ENCODE results near the gene C12orf57. TPM values are rescaled to one million over a fixed set of nuclear protein-coding genes. Genes with fewer than 3 reads are reported as not detected.

Gene C12orf57
- total RNA-seq, 3 donors from 2014 or later = 180 to 190 (median 184) TPM

- Mint-ChIP-seq H3K4me1 (ENCODE audit: low read depth) (peaks cover 48% of the 10 kb centered on the region), H3K27me3 (ENCODE audit: low read depth) (no peaks in the 10 kb centered on the region), H3K9me3 (no peaks in the 10 kb centered on the region), H3K36me3 (ENCODE audit: insufficient read depth) (peaks cover 18% of the 10 kb centered on the region), H3K4me3 (peak overlapping the region; percentile 40)
- DNase-seq = no peak
- no peak for ATAC-seq
These were observed 4.7 kb upstream of the C12orf57 start for GRCh38 chr12:6939191-6939540.

- peaks cover 55% of the 10 kb centered on the region for H3K4me1 Mint-ChIP-seq (ENCODE audit: low read depth)
- ATAC-seq (no peak), DNase-seq (no peak)
- no peaks in the 10 kb centered on the region for H3K27me3 Mint-ChIP-seq (ENCODE audit: low read depth)
- peaks cover 4% of the 10 kb centered on the region for H3K36me3 Mint-ChIP-seq (ENCODE audit: insufficient read depth)
- no peaks in the 10 kb centered on the region for H3K9me3 Mint-ChIP-seq
- no peak overlapping the region for H3K4me3 Mint-ChIP-seq
These were observed 2.6 kb upstream of the C12orf57 start for GRCh38 chr12:6941267-6941666.

GRCh38 chr12:6941782-6942181, 2.0 kb upstream of the C12orf57 start:
- peaks cover 55% of the 10 kb centered on the region for H3K4me1 Mint-ChIP-seq (ENCODE audit: low read depth)
- ATAC-seq (no peak), DNase-seq (no peak)
- H3K4me3 Mint-ChIP-seq = no peak overlapping the region
- H3K9me3 Mint-ChIP-seq = no peaks in the 10 kb centered on the region
- no peaks in the 10 kb centered on the region for H3K27me3 Mint-ChIP-seq (ENCODE audit: low read depth)
- H3K36me3 Mint-ChIP-seq (ENCODE audit: insufficient read depth) = peaks cover 4% of the 10 kb centered on the region

GRCh38 chr12:6942331-6942665, 1.5 kb upstream of the C12orf57 start:
- no peak for DNase-seq
- peaks cover 58% of the 10 kb centered on the region for H3K4me1 Mint-ChIP-seq (ENCODE audit: low read depth)
- no peaks in the 10 kb centered on the region for H3K27me3 Mint-ChIP-seq (ENCODE audit: low read depth)

GRCh38 chr12:6943389-6943721, 467 bp upstream of the C12orf57 start:
- H3K4me1 Mint-ChIP-seq (ENCODE audit: low read depth) = peaks cover 66% of the 10 kb centered on the region
- no peaks in the 10 kb centered on the region for H3K9me3 Mint-ChIP-seq
- H3K27me3 Mint-ChIP-seq (ENCODE audit: low read depth) = no peaks in the 10 kb centered on the region
- H3K4me3 Mint-ChIP-seq = peak overlapping the region; percentile 94
- DNase-seq (peak; percentile 66), ATAC-seq (peak; percentile 42 to 44)
- H3K36me3 Mint-ChIP-seq (ENCODE audit: insufficient read depth) = peaks cover 2% of the 10 kb centered on the region

More at GRCh38 chr12:6942331-6942665, 1.5 kb upstream of the C12orf57 start:
- no peak for ATAC-seq
- peaks cover 4% of the 10 kb centered on the region for H3K36me3 Mint-ChIP-seq (ENCODE audit: insufficient read depth)
- H3K4me3 Mint-ChIP-seq = no peak overlapping the region
- no peaks in the 10 kb centered on the region for H3K9me3 Mint-ChIP-seq

GRCh38 chr12:6944381-6945186, 762 bp downstream of the C12orf57 start:
- peak; percentile 51 to 55 for ATAC-seq
- peak; percentile 80 for DNase-seq
- Mint-ChIP-seq H3K27me3 (ENCODE audit: low read depth) (no peaks in the 10 kb centered on the region), H3K36me3 (ENCODE audit: insufficient read depth) (peaks cover 2% of the 10 kb centered on the region), H3K9me3 (no peaks in the 10 kb centered on the region), H3K4me3 (peak overlapping the region; percentile 94), H3K4me1 (ENCODE audit: low read depth) (peaks cover 72% of the 10 kb centered on the region)

GRCh38 chr12:6945613-6946012, 1.8 kb downstream of the C12orf57 start:
- H3K9me3 Mint-ChIP-seq = no peaks in the 10 kb centered on the region
- peak overlapping the region; percentile 94 for H3K4me3 Mint-ChIP-seq
- H3K27me3 Mint-ChIP-seq (ENCODE audit: low read depth) = no peaks in the 10 kb centered on the region
- DNase-seq = no peak
- peaks cover 78% of the 10 kb centered on the region for H3K4me1 Mint-ChIP-seq (ENCODE audit: low read depth)
- ATAC-seq = no peak
- H3K36me3 Mint-ChIP-seq (ENCODE audit: insufficient read depth) = no peaks in the 10 kb centered on the region

GRCh38 chr12:6946033-6946919, 2.5 kb downstream of the C12orf57 start:
- Mint-ChIP-seq H3K36me3 (ENCODE audit: insufficient read depth) (no peaks in the 10 kb centered on the region), H3K4me3 (peak overlapping the region; percentile 94), H3K9me3 (no peaks in the 10 kb centered on the region), H3K27me3 (ENCODE audit: low read depth) (no peaks in the 10 kb centered on the region), H3K4me1 (ENCODE audit: low read depth) (peaks cover 83% of the 10 kb centered on the region)
- DNase-seq (peak; percentile 38), ATAC-seq (no peak)

- ATAC-seq (no peak), DNase-seq (no peak)
- Mint-ChIP-seq H3K4me1 (ENCODE audit: low read depth) (peaks cover 83% of the 10 kb centered on the region), H3K4me3 (peak overlapping the region; percentile 94), H3K36me3 (ENCODE audit: insufficient read depth) (peaks cover 2% of the 10 kb centered on the region), H3K9me3 (no peaks in the 10 kb centered on the region), H3K27me3 (ENCODE audit: low read depth) (no peaks in the 10 kb centered on the region)
These were observed 3.1 kb downstream of the C12orf57 start for GRCh38 chr12:6946920-6947374.

GRCh38 chr12:6947615-6948014, 3.8 kb downstream of the C12orf57 start:
- Mint-ChIP-seq H3K36me3 (ENCODE audit: insufficient read depth) (peaks cover 8% of the 10 kb centered on the region), H3K9me3 (no peaks in the 10 kb centered on the region), H3K4me3 (peak overlapping the region; percentile 48), H3K4me1 (ENCODE audit: low read depth) (peaks cover 79% of the 10 kb centered on the region), H3K27me3 (ENCODE audit: low read depth) (no peaks in the 10 kb centered on the region)
- ATAC-seq (no peak), DNase-seq (no peak)

- Mint-ChIP-seq H3K4me1 (ENCODE audit: low read depth) (peaks cover 70% of the 10 kb centered on the region), H3K27me3 (ENCODE audit: low read depth) (no peaks in the 10 kb centered on the region), H3K36me3 (ENCODE audit: insufficient read depth) (peaks cover 15% of the 10 kb centered on the region), H3K4me3 (peak overlapping the region; percentile 95), H3K9me3 (no peaks in the 10 kb centered on the region)
- ATAC-seq = peak; percentile 1 to 2
- DNase-seq = peak; percentile 43
These were observed 5.2 kb downstream of the C12orf57 start for GRCh38 chr12:6948873-6949594.

GRCh38 chr12:6950401-6950801, 6.6 kb downstream of the C12orf57 start:
- H3K4me3 Mint-ChIP-seq = peak overlapping the region; percentile 95
- no peaks in the 10 kb centered on the region for H3K27me3 Mint-ChIP-seq (ENCODE audit: low read depth)
- DNase-seq (peak; percentile 21), ATAC-seq (no peak)
- peaks cover 71% of the 10 kb centered on the region for H3K4me1 Mint-ChIP-seq (ENCODE audit: low read depth)
- no peaks in the 10 kb centered on the region for H3K9me3 Mint-ChIP-seq
- peaks cover 22% of the 10 kb centered on the region for H3K36me3 Mint-ChIP-seq (ENCODE audit: insufficient read depth)

GRCh38 chr12:6950811-6951540, 7.2 kb downstream of the C12orf57 start, which contains the start of gene PTPN6:
TSS of gene PTPN6 (plus strand) at chr12:6951356. CDS start at chr12:6951513, 157 bp downstream.
- Mint-ChIP-seq H3K36me3 (ENCODE audit: insufficient read depth) (peaks cover 27% of the 10 kb centered on the region), H3K27me3 (ENCODE audit: low read depth) (no peaks in the 10 kb centered on the region)
- peak; percentile 32 to 39 for ATAC-seq

More at GRCh38 chr12:6950811-6951540, 7.2 kb downstream of the C12orf57 start, which contains the start of gene PTPN6:
- peak; percentile 61 for DNase-seq
- Mint-ChIP-seq H3K9me3 (no peaks in the 10 kb centered on the region), H3K4me1 (ENCODE audit: low read depth) (peaks cover 71% of the 10 kb centered on the region), H3K4me3 (peak within 1 kb of the TSS; percentile 95)

Measured in activated T-cell treated with anti-CD3 and anti-CD28 coated beads, Interleukin-2, amount 50 U/mL, for 4 hours (primary cell).